IMR-90 (cell line): ENCODE measurements around the gene FUT8.

Experiments used
- BHLHE40 ChIP-seq: fragments of 150-350 bp; IDR thresholded peaks from 2 replicates; pipeline ENCODE4 v1.6.1; 2016; ENCODE audit warnings: mild to moderate bottlenecking, low read depth, low read length
- CEBPB ChIP-seq: IDR thresholded peaks from 2 replicates; pipeline ENCODE4 v1.6.1; 2012; ENCODE audit warnings: low read depth, low read length, improper control_type of control experiment
- CHD1 ChIP-seq: IDR thresholded peaks from 2 replicates; pipeline ENCODE4 v1.6.1; 2012; ENCODE audit warnings: low read depth, low read length, improper control_type of control experiment
- CTCF ChIP-seq: conservative IDR thresholded peaks from 2 replicates; pipeline ENCODE4 v1.5.1; 2012; ENCODE audit warnings: mild to moderate bottlenecking, low read depth, low read length, improper control_type of control experiment
- FOS ChIP-seq: fragments of 150-350 bp; IDR thresholded peaks from 2 replicates; pipeline ENCODE4 v1.6.1; 2016; ENCODE audit warnings: low read depth, low read length
- MAFK ChIP-seq: IDR thresholded peaks from 2 replicates; pipeline ENCODE4 v1.6.1; 2012; ENCODE audit warnings: low read depth, low read length, improper control_type of control experiment
- MAZ ChIP-seq: IDR thresholded peaks from 2 replicates; pipeline ENCODE4 v1.6.1; 2012; ENCODE audit warnings: low read depth, mild to moderate bottlenecking, low read length, improper control_type of control experiment, moderate library complexity, borderline replicate concordance
- NFE2L2 ChIP-seq: fragments of 150-350 bp; IDR thresholded peaks from 2 replicates; pipeline ENCODE4 v1.6.1; 2016; ENCODE audit warnings: low read depth, mild to moderate bottlenecking, low read length
- POLR2A ChIP-seq: IDR thresholded peaks from 2 replicates; pipeline ENCODE4 v1.6.1; 2012; ENCODE audit warnings: mild to moderate bottlenecking, low read depth, low read length
- RAD21 ChIP-seq: IDR thresholded peaks from 2 replicates; pipeline ENCODE4 v1.6.1; 2012; ENCODE audit warnings: low read length, improper control_type of control experiment
- RFX5 ChIP-seq: IDR thresholded peaks from 2 replicates; pipeline ENCODE4 v1.8.0; 2012; ENCODE audit warnings: low read depth, mild to moderate bottlenecking, low read length, moderate library complexity
- SMC3 ChIP-seq: fragments of 150-350 bp; IDR thresholded peaks from 2 replicates; pipeline ENCODE4 v1.6.1; 2016; ENCODE audit warnings: low read depth, mild to moderate bottlenecking, antibody characterized with exemption, low read length, moderate library complexity
- USF2 ChIP-seq: fragments of 150-350 bp; IDR thresholded peaks from 2 replicates; pipeline ENCODE4 v1.6.1; 2017; ENCODE audit warnings: mild to moderate bottlenecking, antibody characterized with exemption, low read length, low read depth

DNA sequence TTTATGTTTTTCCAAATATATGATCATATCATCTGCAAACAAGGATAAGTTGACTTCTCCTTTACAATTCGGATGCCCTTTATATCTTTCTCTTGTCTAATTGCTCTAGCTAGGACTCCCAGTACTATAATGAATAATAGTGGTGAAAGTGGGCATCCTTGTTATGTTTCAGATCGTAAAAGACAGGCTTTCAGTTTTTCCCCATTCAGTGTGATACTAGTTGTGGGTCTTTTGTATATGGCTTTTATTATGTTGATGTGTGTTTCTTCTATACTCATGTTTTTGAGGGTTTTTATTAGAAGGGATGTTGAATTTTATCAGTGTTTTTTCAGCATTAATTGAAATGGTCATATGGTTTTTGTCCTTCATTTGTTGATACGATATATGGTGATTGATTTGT is 97.3 kb downstream of the FUT8 start:
- no peak for TF ChIP-seq CEBPB
- TF ChIP-seq CTCF: no peak
- no peak for TF ChIP-seq MAZ
- no peak for TF ChIP-seq POLR2A
- no peak for TF ChIP-seq RAD21
- no peak for TF ChIP-seq MAFK
- TF ChIP-seq FOS: no peak
- no peak for TF ChIP-seq NFE2L2
- no peak for TF ChIP-seq BHLHE40
- no peak for TF ChIP-seq RFX5
- TF ChIP-seq SMC3: no peak
- TF ChIP-seq CHD1: no peak
- no peak for TF ChIP-seq USF2
